MM.1S (cell line): ENCODE measurements around the gene PIWIL1.

Source experiments
- DNase-seq: peaks from one replicate; pipeline ENCODE4 v3.0.0-alpha.2; 2015
- H2AFZ ChIP-seq: fragments of 300-600 bp; sonication (generic); 2 replicates; pipeline ENCODE4 v1.6.0; 2016; ENCODE audit warnings: antibody characterized with exemption, low read length
- H3F3A ChIP-seq: fragments of 300-600 bp; sonication (generic); 2 replicates; pipeline ENCODE4 v1.6.1; 2016; ENCODE audit warnings: mild to moderate bottlenecking, antibody characterized with exemption, low read length, moderate library complexity, mixed read lengths; ENCODE audit not compliant: insufficient read depth
- H3K27ac ChIP-seq: fragments of 300-600 bp; sonication (generic); 2 replicates; pipeline ENCODE4 v1.5.1; 2016; ENCODE audit warnings: mild to moderate bottlenecking, low read length
- H3K27me3 ChIP-seq: fragments of 300-600 bp; sonication (generic); replicated peaks from 2 replicates; pipeline ENCODE4 v1.6.0; 2016; ENCODE audit warnings: low read length; ENCODE audit not compliant: insufficient read depth
- H3K36me3 ChIP-seq: fragments of 300-600 bp; sonication (generic); replicated peaks from 2 replicates; pipeline ENCODE4 v1.6.1; 2016; ENCODE audit warnings: mild to moderate bottlenecking, low read length, mixed read lengths; ENCODE audit not compliant: insufficient read depth
- H3K4me1 ChIP-seq: fragments of 300-600 bp; sonication (generic); 2 replicates; pipeline ENCODE4 v1.6.1; 2016; ENCODE audit warnings: low read length, mixed read lengths
- H3K4me2 ChIP-seq: fragments of 300-600 bp; sonication (generic); 2 replicates; pipeline ENCODE4 v1.6.0; 2016; ENCODE audit warnings: low read depth, low read length
- H3K4me3 ChIP-seq: fragments of 300-600 bp; sonication (generic); 2 replicates; pipeline ENCODE4 v1.5.1; 2016; ENCODE audit warnings: low read length, mixed read lengths
- H3K79me2 ChIP-seq: fragments of 300-600 bp; sonication (generic); 2 replicates; pipeline ENCODE4 v1.6.1; 2016; ENCODE audit warnings: mixed run types, low read length, mixed read lengths
- H3K9ac ChIP-seq: fragments of 300-600 bp; sonication (generic); 2 replicates; pipeline ENCODE4 v1.6.1; 2016; ENCODE audit warnings: low read length, mixed read lengths
- H3K9me2 ChIP-seq: fragments of 300-600 bp; sonication (generic); replicated peaks from 2 replicates; pipeline ENCODE4 v1.6.1; 2016; ENCODE audit warnings: mild to moderate bottlenecking, low read length, mixed read lengths; ENCODE audit not compliant: insufficient read depth
- H3K9me3 ChIP-seq: fragments of 300-600 bp; sonication (generic); replicated peaks from 2 replicates; pipeline ENCODE4 v1.6.1; 2016; ENCODE audit warnings: mild to moderate bottlenecking, low read length, mixed read lengths; ENCODE audit not compliant: insufficient read depth
- H4K20me1 ChIP-seq: fragments of 300-600 bp; sonication (generic); 2 replicates; pipeline ENCODE4 v1.6.1; 2016; ENCODE audit warnings: mild to moderate bottlenecking, low read length, moderate library complexity, mixed read lengths; ENCODE audit not compliant: insufficient read depth
- CTCF ChIP-seq: fragments of 300-600 bp; sonication (generic); IDR thresholded peaks from 2 replicates; pipeline ENCODE4 v1.5.1; 2016; ENCODE audit warnings: antibody characterized with exemption, low read length, mixed read lengths
- EZH2 ChIP-seq: fragments of 300-600 bp; sonication (generic); optimal IDR thresholded peaks from 2 replicates; pipeline ENCODE3; 2017; ENCODE audit warnings: low read depth, mild to moderate bottlenecking, antibody characterized with exemption, low read length, mixed read lengths
- EZH2phosphoT487 ChIP-seq: fragments of 300-600 bp; sonication (generic); IDR thresholded peaks from 2 replicates; pipeline ENCODE4 v1.6.1; 2018; ENCODE audit warnings: antibody characterized with exemption, low read length

Gene PIWIL1

DNA sequence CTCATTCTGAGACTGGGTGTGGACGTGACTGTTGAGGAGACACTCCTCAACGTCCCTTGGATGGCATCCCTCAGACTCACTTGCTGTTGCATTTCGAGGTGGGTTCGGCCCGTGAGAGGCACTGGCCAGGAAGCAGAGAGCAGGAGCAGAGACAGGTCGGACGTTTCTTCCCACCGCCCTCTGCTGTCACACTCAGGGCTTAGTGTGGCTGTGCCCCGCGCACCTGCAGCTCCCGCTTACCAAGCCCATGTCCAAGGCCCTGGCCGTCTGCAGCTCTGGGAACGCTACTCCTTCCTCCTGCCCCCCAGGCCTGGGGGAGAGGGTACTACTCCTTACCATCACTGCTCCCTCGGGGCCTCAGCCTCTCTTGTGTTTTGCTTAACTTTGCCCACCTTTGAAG lies 29.8 kb upstream of the PIWIL1 start:
- no peak overlapping the region for H2AFZ ChIP-seq
- no peaks in the 10 kb centered on the region for H3K9me2 ChIP-seq
- no peaks in the 10 kb centered on the region for H4K20me1 ChIP-seq
- H3K4me2 ChIP-seq: no peak overlapping the region
- no peak for DNase-seq
- H3K9me3 ChIP-seq: no peaks in the 10 kb centered on the region
- H3K4me3 ChIP-seq: no peak overlapping the region
- no peaks in the 10 kb centered on the region for H3K4me1 ChIP-seq
- no peaks in the 10 kb centered on the region for H3K79me2 ChIP-seq
- no peak overlapping the region for H3K27ac ChIP-seq
- no peaks in the 10 kb centered on the region for H3K36me3 ChIP-seq
- TF ChIP-seq EZH2phosphoT487 (no peak), EZH2 (no peak), CTCF (no peak)
- H3K27me3 ChIP-seq: no peaks in the 10 kb centered on the region
- H3F3A ChIP-seq: no peaks in the 10 kb centered on the region
- H3K9ac ChIP-seq: no peak overlapping the region

DNA sequence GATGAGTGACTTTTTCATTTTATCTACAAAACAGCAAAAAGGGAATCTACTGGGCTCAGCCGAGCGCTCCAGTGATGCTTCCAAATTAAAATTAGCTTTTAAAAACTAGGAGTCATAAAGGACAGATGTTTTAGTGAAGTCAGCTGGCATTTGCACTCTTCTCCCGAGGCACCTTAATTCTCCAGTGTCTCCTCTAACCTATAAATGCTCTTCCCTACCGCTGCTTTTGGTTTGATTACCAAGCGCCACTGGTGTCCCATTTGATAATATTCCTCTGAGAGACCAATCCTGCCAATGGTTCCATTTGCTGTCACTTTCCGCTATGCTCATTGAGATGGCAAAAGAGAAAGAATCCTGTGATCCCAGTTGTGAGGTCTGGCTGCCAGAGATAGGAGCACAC lies 29.3 kb upstream of the PIWIL1 start:
- H2AFZ ChIP-seq: no peak overlapping the region
- H3K79me2 ChIP-seq: no peaks in the 10 kb centered on the region
- H3K9me3 ChIP-seq: no peaks in the 10 kb centered on the region
- H3F3A ChIP-seq: no peaks in the 10 kb centered on the region
- no peak for TF ChIP-seq EZH2
- TF ChIP-seq CTCF: no peak
- TF ChIP-seq EZH2phosphoT487: no peak
- no peaks in the 10 kb centered on the region for H3K36me3 ChIP-seq
- H4K20me1 ChIP-seq: no peaks in the 10 kb centered on the region
- H3K9me2 ChIP-seq: no peaks in the 10 kb centered on the region
- no peak overlapping the region for H3K9ac ChIP-seq
- H3K4me2 ChIP-seq: no peak overlapping the region
- no peak overlapping the region for H3K4me3 ChIP-seq
- no peaks in the 10 kb centered on the region for H3K27me3 ChIP-seq
- H3K27ac ChIP-seq: no peak overlapping the region
- no peak for DNase-seq
- H3K4me1 ChIP-seq: no peaks in the 10 kb centered on the region

- Histone ChIP-seq H3K9me3 (no peaks in the 10 kb centered on the region), H2AFZ (no peak overlapping the region), H3K9ac (no peak overlapping the region), H3K4me1 (no peaks in the 10 kb centered on the region), H3K9me2 (no peaks in the 10 kb centered on the region), H3F3A (no peaks in the 10 kb centered on the region), H3K36me3 (no peaks in the 10 kb centered on the region), H3K27me3 (no peaks in the 10 kb centered on the region), H4K20me1 (no peaks in the 10 kb centered on the region), H3K27ac (no peak overlapping the region), H3K79me2 (no peaks in the 10 kb centered on the region), H3K4me3 (no peak overlapping the region), H3K4me2 (no peak overlapping the region)
- no peak for DNase-seq
- TF ChIP-seq EZH2phosphoT487 (no peak), CTCF (no peak), EZH2 (no peak)
Observed at GRCh38 chr12:130316251-130316650, 21.4 kb upstream of the PIWIL1 start.
